Smooth muscle cell (in vitro differentiated cells): Measurements from ENCODE around the gene ZIC4. TPM values are rescaled to one million over a fixed set of nuclear protein-coding genes. Genes with fewer than 3 reads are reported as not detected.

Experiments used
- DNase-seq: peaks from one replicate; lab custom pipeline; 2025; ENCODE audit not compliant: unreplicated experiment; lab: John Stamatoyannopoulos, UW
- H2AFZ ChIP-seq: fragments of 200-600 bp; sonication (generic); 2 replicates; pipeline ENCODE4 v1.6.0; 2016; ENCODE audit warnings: antibody characterized with exemption, low read depth, mild to moderate bottlenecking
- H3F3A ChIP-seq: fragments of 200-600 bp; sonication (generic); 2 replicates; pipeline ENCODE4 v1.6.0; 2017; ENCODE audit warnings: antibody characterized with exemption, low read depth
- H3K27ac ChIP-seq: fragments of 200-600 bp; sonication (generic); 2 replicates; pipeline ENCODE4 v1.5.1; 2016; ENCODE audit warnings: low read depth, mild to moderate bottlenecking
- H3K27me3 ChIP-seq: fragments of 200-600 bp; sonication (generic); 2 replicates; pipeline ENCODE4 v1.6.1; 2016; ENCODE audit warnings: low read depth, mild to moderate bottlenecking
- H3K36me3 ChIP-seq: fragments of 200-600 bp; sonication (generic); 2 replicates; pipeline ENCODE4 v1.5.1; 2016; ENCODE audit warnings: low read depth
- H3K4me1 ChIP-seq: fragments of 200-600 bp; sonication (generic); 2 replicates; pipeline ENCODE4 v1.5.1; 2016; ENCODE audit warnings: low read depth
- H3K4me2 ChIP-seq: fragments of 200-600 bp; sonication (generic); 2 replicates; pipeline ENCODE4 v1.6.0; 2016; ENCODE audit warnings: mild to moderate bottlenecking
- H3K4me3 ChIP-seq: fragments of 200-600 bp; sonication (generic); 2 replicates; pipeline ENCODE4 v1.5.1; 2016; ENCODE audit warnings: mild to moderate bottlenecking
- H3K79me2 ChIP-seq: fragments of 200-600 bp; sonication (generic); 2 replicates; pipeline ENCODE4 v1.6.0; 2016; ENCODE audit warnings: low read depth, mild to moderate bottlenecking
- H3K9ac ChIP-seq: fragments of 200-600 bp; sonication (generic); 2 replicates; pipeline ENCODE4 v1.6.0; 2016; ENCODE audit warnings: low read depth
- H3K9me3 ChIP-seq: fragments of 200-600 bp; sonication (generic); replicated peaks from 2 replicates; pipeline ENCODE4 v1.5.1; 2016; ENCODE audit warnings: low read depth
- H4K20me1 ChIP-seq: fragments of 200-600 bp; sonication (generic); 2 replicates; pipeline ENCODE4 v1.6.0; 2016; ENCODE audit warnings: low read depth
- WGBS: methylation state at CpG from one replicate; pipeline ENCODE4 v1.1.7; 2016; ENCODE audit warnings: low lambda C conversion rate; 5-methylcytosine and 5-hydroxymethylcytosine counted together
- polyA plus RNA-seq: library from polyadenylated mRNA; unstranded; fragments of >200 nt; fragmentation: Nextera tagmentation; extraction: Ambion mirVana; gene quantifications from 2 replicates; pipeline ENCODE4 v1.2.1, GENCODE V29; 2016
- total RNA-seq: library from RNA; depleted of rRNA; stranded (reverse); fragments of >200 nt; gene quantifications from 2 replicates; pipeline ENCODE4 v1.2.3, GENCODE V29; 2014
- TF ChIP-seq, protein P1 (sequence below): fragments of 200-600 bp; sonication (generic); IDR thresholded peaks from 2 replicates; pipeline ENCODE4 v1.5.1; 2017; ENCODE audit warnings: borderline replicate concordance, mild to moderate bottlenecking, antibody characterized with exemption; ENCODE audit not compliant: insufficient read depth, poor library complexity, severe bottlenecking

The ZIC4 gene
- total and polyA plus RNA-seq, 2 experiments from 2014 or later = not detected

DNA sequence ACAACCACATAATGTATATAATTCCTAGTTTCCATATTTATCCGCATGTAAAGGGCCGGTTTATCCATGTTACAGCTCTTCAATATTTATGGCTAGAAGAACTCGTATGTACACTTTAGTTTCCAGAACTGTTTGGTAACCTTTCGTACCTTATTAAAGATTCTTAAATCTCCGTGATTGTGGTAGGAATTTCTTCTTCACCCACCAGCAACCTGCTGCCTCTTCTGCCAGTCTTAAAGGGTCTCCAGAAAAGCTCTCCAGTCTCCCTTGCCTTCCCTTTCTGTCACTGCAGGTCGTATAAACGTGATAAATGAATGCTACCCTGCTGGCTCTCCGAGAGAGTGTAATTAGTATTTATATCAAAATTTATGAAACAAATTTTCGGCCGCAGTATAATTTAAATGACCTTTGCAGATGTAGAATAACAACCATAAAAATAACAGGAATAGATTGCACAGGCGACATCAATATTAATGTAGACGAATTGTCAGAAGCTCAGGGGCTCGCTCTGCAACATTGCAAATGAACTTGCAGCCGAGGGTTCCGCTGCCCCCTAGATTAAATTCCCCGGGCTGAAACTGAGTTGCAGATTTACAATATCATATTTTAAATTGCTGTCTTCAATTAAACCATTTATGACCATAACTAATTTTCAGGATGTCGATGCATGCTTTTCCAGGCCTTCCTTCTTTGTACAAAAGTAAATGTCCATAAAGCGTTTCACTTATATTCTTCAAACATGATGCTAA is 8.2 kb upstream of the ZIC4 start:
- TF ChIP-seq, protein P1, sequence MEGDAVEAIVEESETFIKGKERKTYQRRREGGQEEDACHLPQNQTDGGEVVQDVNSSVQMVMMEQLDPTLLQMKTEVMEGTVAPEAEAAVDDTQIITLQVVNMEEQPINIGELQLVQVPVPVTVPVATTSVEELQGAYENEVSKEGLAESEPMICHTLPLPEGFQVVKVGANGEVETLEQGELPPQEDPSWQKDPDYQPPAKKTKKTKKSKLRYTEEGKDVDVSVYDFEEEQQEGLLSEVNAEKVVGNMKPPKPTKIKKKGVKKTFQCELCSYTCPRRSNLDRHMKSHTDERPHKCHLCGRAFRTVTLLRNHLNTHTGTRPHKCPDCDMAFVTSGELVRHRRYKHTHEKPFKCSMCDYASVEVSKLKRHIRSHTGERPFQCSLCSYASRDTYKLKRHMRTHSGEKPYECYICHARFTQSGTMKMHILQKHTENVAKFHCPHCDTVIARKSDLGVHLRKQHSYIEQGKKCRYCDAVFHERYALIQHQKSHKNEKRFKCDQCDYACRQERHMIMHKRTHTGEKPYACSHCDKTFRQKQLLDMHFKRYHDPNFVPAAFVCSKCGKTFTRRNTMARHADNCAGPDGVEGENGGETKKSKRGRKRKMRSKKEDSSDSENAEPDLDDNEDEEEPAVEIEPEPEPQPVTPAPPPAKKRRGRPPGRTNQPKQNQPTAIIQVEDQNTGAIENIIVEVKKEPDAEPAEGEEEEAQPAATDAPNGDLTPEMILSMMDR = no peak
- H3F3A ChIP-seq = no peaks in the 10 kb centered on the region
- DNase-seq = no peak
- no peak overlapping the region for H3K9ac ChIP-seq
- H3K4me1 ChIP-seq = peaks cover 14% of the 10 kb centered on the region
- no peaks in the 10 kb centered on the region for H3K9me3 ChIP-seq
- peaks cover 6% of the 10 kb centered on the region for H4K20me1 ChIP-seq
- H3K4me3 ChIP-seq = no peak overlapping the region
- H3K36me3 ChIP-seq = no peaks in the 10 kb centered on the region
- H3K4me2 ChIP-seq = no peak overlapping the region
- no peak overlapping the region for H2AFZ ChIP-seq
- no peaks in the 10 kb centered on the region for H3K79me2 ChIP-seq
- WGBS = 12% methylated on average over 18 of the region's 18 CpGs
- H3K27ac ChIP-seq = no peak overlapping the region
- H3K27me3 ChIP-seq = peaks cover 100% of the 10 kb centered on the region

GRCh38 chr3:147413686-147414389 is 7.5 kb upstream of the ZIC4 start:
- H3K4me1 ChIP-seq = peaks cover 8% of the 10 kb centered on the region
- no peak overlapping the region for H3K9ac ChIP-seq
- H3K36me3 ChIP-seq = no peaks in the 10 kb centered on the region
- H3K27ac ChIP-seq = no peak overlapping the region
- no peak for DNase-seq
- peak overlapping the region; percentile 78 for H3K4me2 ChIP-seq
- no peaks in the 10 kb centered on the region for H3K9me3 ChIP-seq
- H3K27me3 ChIP-seq = peaks cover 100% of the 10 kb centered on the region
- H3K79me2 ChIP-seq = no peaks in the 10 kb centered on the region
- no peaks in the 10 kb centered on the region for H3F3A ChIP-seq
- WGBS = 2% methylated on average over 21 of the region's 24 CpGs
- H3K4me3 ChIP-seq = peak overlapping the region; percentile 23
- TF ChIP-seq, protein P1 = no peak
- no peak overlapping the region for H2AFZ ChIP-seq
- peaks cover 6% of the 10 kb centered on the region for H4K20me1 ChIP-seq

GRCh38 chr3:147412917-147413685 is 6.8 kb upstream of the ZIC4 start:
- H3F3A ChIP-seq = no peaks in the 10 kb centered on the region
- H3K27me3 ChIP-seq = peaks cover 100% of the 10 kb centered on the region
- TF ChIP-seq, protein P1 = no peak
- H3K36me3 ChIP-seq = no peaks in the 10 kb centered on the region
- H3K4me2 ChIP-seq = peak overlapping the region; percentile 78
- H3K27ac ChIP-seq = no peak overlapping the region
- 2% methylated on average over 37 of the region's 37 CpGs for WGBS
- H3K79me2 ChIP-seq = no peaks in the 10 kb centered on the region
- no peak for DNase-seq
- peaks cover 6% of the 10 kb centered on the region for H4K20me1 ChIP-seq
- no peak overlapping the region for H2AFZ ChIP-seq
- no peak overlapping the region for H3K9ac ChIP-seq
- H3K9me3 ChIP-seq = no peaks in the 10 kb centered on the region
- H3K4me1 ChIP-seq = peaks cover 12% of the 10 kb centered on the region
- peak overlapping the region; percentile 23 for H3K4me3 ChIP-seq
